Small intestine (tissue), 7 donors: ENCODE measurements around the gene CPEB4. TPM values are rescaled to one million over a fixed set of nuclear protein-coding genes. Genes with fewer than 3 reads are reported as not detected.
A peak's percentile ranks its signal among the peaks of the same experiment; 100 is the strongest.

Source experiments
- DNase-seq, 2 donors: peaks; one replicate each; pipeline versions ENCODE4 v3.0.0 to v3.0.0-alpha.2; 2013
- FAIRE-seq: peaks from 2 replicates; lab custom pipeline; 2012; peaks lifted over from hg19 to GRCh38; lab: Jason Lieb, UNC
- H3K27ac ChIP-seq, 3 donors: one replicate each; pipeline ENCODE4 v1.5.1; 2013; ENCODE audit warnings: low read length in 2 of 3, mild to moderate bottlenecking in 2 of 3, control low read depth in 1 of 3, inconsistent platforms in 1 of 3, low read depth in 1 of 3, moderate library complexity in 1 of 3
- H3K27me3 ChIP-seq, 3 donors: one replicate each; pipeline ENCODE4 v1.6.1; 2013; ENCODE audit warnings: low read length in 3 of 3, inconsistent platforms in 1 of 3; ENCODE audit not compliant: control insufficient read depth in 3 of 3, insufficient read depth in 3 of 3
- H3K36me3 ChIP-seq, 3 donors: one replicate each; pipeline ENCODE4 v1.6.1; 2013; ENCODE audit warnings: low read length in 3 of 3, inconsistent platforms in 1 of 3, low read depth in 1 of 3, mild to moderate bottlenecking in 1 of 3, moderate library complexity in 1 of 3; ENCODE audit not compliant: control insufficient read depth in 3 of 3, insufficient read depth in 2 of 3
- H3K4me1 ChIP-seq, 3 donors: one replicate each; pipeline ENCODE4 v1.6.1; 2013; ENCODE audit warnings: low read length in 2 of 3, inconsistent platforms in 1 of 3, low read depth in 1 of 3, mild to moderate bottlenecking in 1 of 3, moderate library complexity in 1 of 3; ENCODE audit not compliant: control insufficient read depth in 3 of 3, insufficient read depth in 2 of 3
- H3K4me3 ChIP-seq, 3 donors: one replicate each; pipeline ENCODE4 v1.5.1; 2013; ENCODE audit warnings: low read length in 3 of 3, control low read depth in 1 of 3, inconsistent platforms in 1 of 3, low read depth in 1 of 3, mild to moderate bottlenecking in 1 of 3, moderate library complexity in 1 of 3
- H3K9me3 ChIP-seq, 2 donors: one replicate each; pipeline ENCODE4 v1.6.1; 2013; ENCODE audit warnings: low read depth in 1 of 2, low read length in 1 of 2; ENCODE audit not compliant: control insufficient read depth in 2 of 2, insufficient read depth in 1 of 2
- WGBS, 3 donors: extraction: QIAGEN DNeasy Blood & Tissue Kit; methylation state at CpG; one replicate each; pipeline ENCODE4 v1.1.7; 2013; 5-methylcytosine and 5-hydroxymethylcytosine counted together
- polyA plus RNA-seq, 4 donors: library from polyadenylated mRNA; stranded (reverse) in 3 of 4; unstranded in 1 of 4; fragments of 200-250 nt in 3 of 4; fragments of 120-200 nt in 1 of 4; gene quantifications; one replicate each; pipeline versions ENCODE4 v1.2.1 to v1.2.3, GENCODE V29; 2013
- donor health status: healthy with polysubstance abuse.
- donor health status: control.
- donor health status: control.
- donor health status: Bipolar disorder and iron deficiency.
- donor health status: healthy.

Gene CPEB4
- polyA plus RNA-seq, 4 donors: 7.8 to 55.0 (median 13.0) TPM

- H3K4me3 ChIP-seq: no peak overlapping the region
- no peak overlapping the region for H3K27ac ChIP-seq
- H3K36me3 ChIP-seq: no peaks in the 10 kb centered on the region
- WGBS, 3 donors: 63 to 75% (median 70%) methylated on average over 5 of the region's 5 CpGs
- FAIRE-seq (no peak), DNase-seq (no peak)
- peaks cover 0 to 4% (median 0%) of the 10 kb centered on the region in 3 donors for H3K27me3 ChIP-seq
- H3K9me3 ChIP-seq: no peaks in the 10 kb centered on the region
- no peaks in the 10 kb centered on the region for H3K4me1 ChIP-seq
Measured at GRCh38 chr5:173981185-173981761, 93.1 kb downstream of the CPEB4 start.

- FAIRE-seq (no peak), DNase-seq (peak; percentile 21 to 51)
- Histone ChIP-seq H3K4me3 (no peak overlapping the region), H3K4me1 (no peaks in the 10 kb centered on the region), H3K9me3 (no peaks in the 10 kb centered on the region), H3K27ac (no peak overlapping the region), H3K27me3 (peaks cover 0 to 4% (median 0%) of the 10 kb centered on the region in 3 donors), H3K36me3 (no peaks in the 10 kb centered on the region)
- 44 to 50% (median 45%) methylated on average over 4 of the region's 4 CpGs for WGBS, 3 donors
Measured at GRCh38 chr5:173984218-173984617, 96.1 kb downstream of the CPEB4 start.

GRCh38 chr5:173988554-173989431 is 100.6 kb downstream of the CPEB4 start, which contains the start of gene C5orf47:
Gene C5orf47, plus strand, starts transcription at chr5:173989170. Its CDS starts 94 bp downstream, at chr5:173989264.
- Histone ChIP-seq H3K27me3 (no peaks in the 10 kb centered on the region), H3K9me3 (no peaks in the 10 kb centered on the region), H3K36me3 (no peaks in the 10 kb centered on the region), H3K27ac (no peak within 1 kb of the TSS), H3K4me3 (no peak within 1 kb of the TSS), H3K4me1 (no peaks in the 10 kb centered on the region)
- no peak for FAIRE-seq
- WGBS, 3 donors: 94 to 97% (median 96%) methylated on average over 43 to 51 of the region's 51 CpGs
- no peak for DNase-seq

GRCh38 chr5:173989432-173990082 is 101.4 kb downstream of the CPEB4 start:
- 94 to 97% (median 96%) methylated on average over 37 to 41 of the region's 41 CpGs for WGBS, 3 donors
- no peak for FAIRE-seq

GRCh38 chr5:173997331-173997730 is 109.2 kb downstream of the CPEB4 start:
- no peaks in the 10 kb centered on the region for H3K4me1 ChIP-seq
- WGBS, 3 donors: 69 to 79% (median 73%) methylated on average over 4 of the region's 4 CpGs
- FAIRE-seq: no peak

More at GRCh38 chr5:173989432-173990082, 101.4 kb downstream of the CPEB4 start:
- Histone ChIP-seq H3K36me3 (no peaks in the 10 kb centered on the region), H3K4me1 (no peaks in the 10 kb centered on the region), H3K4me3 (no peak overlapping the region), H3K9me3 (no peaks in the 10 kb centered on the region), H3K27me3 (no peaks in the 10 kb centered on the region), H3K27ac (no peak overlapping the region)
- DNase-seq: no peak

GRCh38 chr5:173998531-173998930 is 110.4 kb downstream of the CPEB4 start:
- H3K4me3 ChIP-seq: no peak overlapping the region
- no peaks in the 10 kb centered on the region for H3K36me3 ChIP-seq
- WGBS, 3 donors: 61 to 66% (median 62%) methylated on average over 4 of the region's 4 CpGs
- no peak for DNase-seq
- FAIRE-seq: no peak
- no peaks in the 10 kb centered on the region for H3K9me3 ChIP-seq
- no peaks in the 10 kb centered on the region for H3K4me1 ChIP-seq
- H3K27me3 ChIP-seq: peaks cover 0 to 4% (median 0%) of the 10 kb centered on the region in 3 donors
- no peak overlapping the region for H3K27ac ChIP-seq

More at GRCh38 chr5:173997331-173997730, 109.2 kb downstream of the CPEB4 start:
- DNase-seq: no peak
- Histone ChIP-seq H3K27ac (no peak overlapping the region), H3K9me3 (no peaks in the 10 kb centered on the region), H3K36me3 (no peaks in the 10 kb centered on the region), H3K27me3 (peaks cover 0 to 4% (median 0%) of the 10 kb centered on the region in 3 donors), H3K4me3 (no peak overlapping the region)

- 78 to 85% (median 82%) methylated on average over 4 of the region's 4 CpGs for WGBS, 3 donors
- Histone ChIP-seq H3K36me3 (no peaks in the 10 kb centered on the region), H3K27ac (no peak overlapping the region), H3K9me3 (no peaks in the 10 kb centered on the region), H3K27me3 (peaks cover 0 to 4% (median 0%) of the 10 kb centered on the region in 3 donors), H3K4me1 (no peaks in the 10 kb centered on the region), H3K4me3 (no peak overlapping the region)
- DNase-seq (no peak), FAIRE-seq (no peak)
Measured at GRCh38 chr5:174000076-174000475, 111.9 kb downstream of the CPEB4 start.

- Histone ChIP-seq H3K27ac (no peak overlapping the region), H3K36me3 (no peaks in the 10 kb centered on the region), H3K27me3 (peaks cover 0 to 4% (median 0%) of the 10 kb centered on the region in 3 donors), H3K9me3 (no peaks in the 10 kb centered on the region), H3K4me1 (no peaks in the 10 kb centered on the region), H3K4me3 (no peak overlapping the region)
- no peak for DNase-seq
- FAIRE-seq: no peak
Measured at GRCh38 chr5:174003795-174004194, 115.6 kb downstream of the CPEB4 start.
